Anterior cingulate cortex (tissue), 58 donors: ENCODE data around the gene EPHA7.

Experiments
- DNase-seq, 58 donors: peaks; one replicate each; lab custom pipeline; 2025; lab: John Stamatoyannopoulos, UW

EPHA7 gene

GRCh38 chr6:93394471-93394870 is 24.9 kb downstream of the EPHA7 start:
- no peak for DNase-seq

GRCh38 chr6:93393554-93394074 is 25.7 kb downstream of the EPHA7 start:
- no peak for DNase-seq

- DNase-seq: no peak
Measured at GRCh38 chr6:93392797-93393196, 26.6 kb downstream of the EPHA7 start.

GRCh38 chr6:93391965-93392364 is 27.4 kb downstream of the EPHA7 start:
- no peak for DNase-seq

GRCh38 chr6:93389192-93389591 is 30.2 kb downstream of the EPHA7 start:
- DNase-seq: no peak

- no peak for DNase-seq
Measured at GRCh38 chr6:93388070-93388469, 31.3 kb downstream of the EPHA7 start.

- DNase-seq: no peak
Measured at GRCh38 chr6:93376026-93376540, 43.3 kb downstream of the EPHA7 start.

GRCh38 chr6:93373445-93373844 is 45.9 kb downstream of the EPHA7 start:
- no peak for DNase-seq

- DNase-seq: no peak
Measured at GRCh38 chr6:93371756-93372155, 47.6 kb downstream of the EPHA7 start.

GRCh38 chr6:93369586-93370134 is 49.7 kb downstream of the EPHA7 start:
- no peak for DNase-seq

- DNase-seq: no peak
Measured at GRCh38 chr6:93366506-93366905, 52.9 kb downstream of the EPHA7 start.

GRCh38 chr6:93365445-93365844 is 53.9 kb downstream of the EPHA7 start:
- DNase-seq: no peak

GRCh38 chr6:93358435-93358834 is 60.9 kb downstream of the EPHA7 start:
- DNase-seq: no peak

GRCh38 chr6:93352604-93353003 is 66.8 kb downstream of the EPHA7 start:
- DNase-seq: no peak

GRCh38 chr6:93351222-93351621 is 68.1 kb downstream of the EPHA7 start:
- DNase-seq: no peak

- DNase-seq: no peak
Measured at GRCh38 chr6:93350774-93351173, 68.6 kb downstream of the EPHA7 start.

GRCh38 chr6:93344333-93344835 is 75.0 kb downstream of the EPHA7 start:
- DNase-seq: no peak

- no peak for DNase-seq
Measured at GRCh38 chr6:93343476-93343875, 75.9 kb downstream of the EPHA7 start.

GRCh38 chr6:93341900-93342613 is 77.3 kb downstream of the EPHA7 start:
- DNase-seq: no peak

- DNase-seq: no peak
Measured at GRCh38 chr6:93337772-93338394, 81.5 kb downstream of the EPHA7 start.

- no peak for DNase-seq
Measured at GRCh38 chr6:93337014-93337413, 82.3 kb downstream of the EPHA7 start.
